ENCODE results near the gene ATP2B3. TPM values are rescaled to one million over a fixed set of nuclear protein-coding genes. Genes with fewer than 3 reads are reported as not detected.

The ATP2B3 gene
- polyA plus RNA-seq, 10 donors, result 0.15 to 0.76 (median 0.59) TPM

- DNase-seq, result peak in 1 of 3 donors; percentile 53
Observed at GRCh38 chrX:153533091-153533490, 15.6 kb downstream of the ATP2B3 start.

DNA sequence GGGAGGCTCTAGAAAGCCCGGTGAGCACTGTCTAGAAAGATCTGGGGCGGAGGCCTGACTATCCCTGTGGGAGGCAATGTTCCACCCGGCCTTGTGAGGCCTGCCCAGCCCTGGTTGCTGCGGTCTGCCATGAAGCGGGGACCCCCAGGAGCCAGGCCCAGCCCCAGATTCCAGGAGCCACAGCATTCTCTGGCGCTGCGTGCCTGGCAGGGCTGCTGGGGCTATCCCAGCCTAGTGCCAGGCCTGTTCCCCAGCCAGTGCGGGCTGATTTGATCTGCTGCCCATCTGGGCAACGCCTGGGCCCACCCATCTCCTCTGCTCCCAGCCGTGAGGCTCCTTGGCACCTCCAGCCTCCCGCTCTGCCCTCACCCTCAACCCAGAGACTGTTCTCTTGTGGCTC is 19.6 kb downstream of the ATP2B3 start:
- no peak for DNase-seq

DNA sequence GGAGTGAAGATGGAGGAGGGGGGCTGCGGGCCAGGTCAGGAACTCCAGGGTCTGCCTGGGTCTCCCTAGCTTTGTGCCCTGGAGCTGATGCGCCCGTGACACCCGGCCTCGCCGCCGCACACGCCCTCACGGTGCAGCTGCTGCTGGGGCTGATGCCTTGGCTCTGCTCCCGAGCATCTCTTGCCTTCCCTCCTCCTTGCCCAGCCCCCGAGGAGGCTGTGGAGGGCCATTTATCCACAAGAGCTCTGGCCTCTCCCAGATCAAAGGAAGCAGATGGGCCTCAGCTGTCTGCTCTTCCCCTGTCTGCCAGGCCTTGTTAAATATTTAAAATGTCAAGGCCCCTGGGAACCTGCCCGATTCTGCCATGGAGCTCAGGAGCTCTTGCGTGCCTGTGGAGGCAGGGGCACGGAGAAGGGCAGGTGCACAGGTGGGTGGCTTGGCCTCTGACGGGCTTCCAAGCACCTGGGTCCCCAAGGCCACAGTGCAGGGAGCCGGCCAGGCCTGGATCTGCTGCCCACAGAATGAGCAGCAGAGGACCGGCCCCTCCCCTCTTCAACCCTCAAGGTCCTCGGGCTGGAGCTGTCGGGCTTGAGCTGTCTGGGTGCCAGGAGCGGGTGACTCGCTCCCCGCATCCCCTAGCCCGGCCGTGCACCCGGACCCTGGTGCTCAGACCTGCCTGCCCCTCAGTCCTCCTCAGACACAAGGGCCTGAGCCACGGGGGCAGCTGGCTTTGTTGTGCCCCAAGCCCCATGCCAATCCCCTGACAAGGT is 20.3 kb downstream of the ATP2B3 start:
- DNase-seq, result peak; percentile 33 to 52 (median 36)

DNA sequence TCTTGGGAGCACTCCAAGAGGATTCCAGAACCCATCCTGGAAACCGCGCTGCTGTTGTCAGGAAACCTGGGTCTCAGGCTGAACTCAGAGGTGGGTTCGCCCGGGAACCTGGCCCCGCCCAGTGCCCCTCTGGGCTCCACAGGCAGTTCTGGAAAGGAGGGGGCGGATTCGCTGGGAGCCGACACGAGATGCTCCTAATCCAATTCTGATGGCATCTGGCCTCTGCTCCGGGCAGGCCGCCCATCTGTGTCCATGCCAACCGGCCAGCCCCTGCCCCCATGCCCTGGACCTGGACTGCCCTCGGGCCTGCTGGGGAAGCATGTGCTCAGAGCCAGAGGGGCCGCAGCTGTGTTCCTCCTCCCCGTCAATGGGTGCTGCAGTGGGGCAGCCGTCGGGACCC is 21.0 kb downstream of the ATP2B3 start:
- DNase-seq, result no peak

DNA sequence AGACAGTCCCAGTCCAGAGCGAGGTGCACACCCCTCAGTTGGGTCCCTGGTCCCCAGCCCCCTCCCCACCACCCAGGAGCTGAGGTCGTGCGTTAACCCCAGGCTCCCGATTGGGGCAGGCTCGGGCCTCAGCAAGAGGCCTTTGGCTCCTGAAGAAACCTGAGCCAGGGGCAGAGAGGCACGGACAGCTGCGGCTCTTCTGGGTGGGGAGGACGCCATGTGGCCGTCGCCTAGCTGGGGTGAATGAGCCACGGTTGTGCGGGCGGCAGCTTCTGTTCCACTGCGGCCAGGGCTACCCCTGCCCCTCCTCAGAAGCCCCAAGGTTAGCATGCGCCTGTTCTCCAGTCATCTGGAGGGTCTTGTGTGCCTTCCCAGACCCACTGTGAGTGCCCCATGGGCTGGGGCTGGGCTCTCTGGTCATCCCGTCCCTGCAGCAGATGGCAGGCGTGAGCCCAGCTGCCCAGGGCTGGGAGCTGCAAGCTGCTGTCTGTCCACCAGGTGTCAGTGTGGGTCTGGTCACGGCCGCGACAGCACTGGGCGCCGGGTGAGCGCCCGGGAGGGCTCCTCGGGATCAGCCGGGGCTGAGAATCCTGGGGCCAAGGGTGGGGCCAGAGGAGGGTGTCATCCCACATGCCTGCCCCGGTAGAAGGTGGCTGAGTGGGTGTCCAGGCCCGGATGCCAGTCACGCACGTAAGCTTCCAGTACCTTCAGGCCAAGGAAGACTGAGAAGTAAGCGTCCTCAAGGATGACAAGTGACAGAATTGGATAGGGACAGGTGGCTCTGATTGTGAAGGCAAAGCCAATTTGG is 21.9 kb downstream of the ATP2B3 start:
- DNase-seq, result peak; percentile 35 to 70 (median 54)

DNA sequence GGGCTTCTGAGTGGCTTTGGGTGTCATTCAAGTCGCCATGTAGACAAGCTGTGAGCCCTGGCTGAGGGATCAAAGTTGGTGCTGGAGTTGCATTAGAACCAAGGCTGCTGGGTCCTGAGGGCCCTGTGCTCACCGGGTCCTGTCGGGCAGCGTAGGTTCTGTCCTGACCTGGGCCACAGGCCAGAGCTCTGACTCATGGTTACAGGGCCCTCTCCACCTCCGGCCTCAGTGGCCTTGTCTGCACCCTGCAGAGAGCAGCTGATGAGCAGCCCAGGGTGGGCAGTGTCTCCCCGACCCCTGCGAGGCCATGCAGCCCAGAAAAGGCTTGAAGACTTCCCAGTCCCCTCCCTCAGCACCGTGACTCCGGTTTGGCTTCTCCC is 22.5 kb downstream of the ATP2B3 start:
- DNase-seq, result no peak

- DNase-seq, result no peak
Observed at GRCh38 chrX:153544727-153545126, 27.3 kb downstream of the ATP2B3 start.

GRCh38 chrX:153546386-153546785 is 28.9 kb downstream of the ATP2B3 start:
- DNase-seq, result no peak

- no peak for DNase-seq
Observed at GRCh38 chrX:153547195-153547594, 29.8 kb downstream of the ATP2B3 start.

GRCh38 chrX:153549231-153549630 is 31.8 kb downstream of the ATP2B3 start:
- DNase-seq, result no peak

- no peak for DNase-seq
Observed at GRCh38 chrX:153549807-153550206, 32.4 kb downstream of the ATP2B3 start.

- no peak for DNase-seq
Observed at GRCh38 chrX:153551135-153551534, 33.7 kb downstream of the ATP2B3 start.

- DNase-seq, result peak in 2 of 3 donors; percentile 59 to 73
Observed at GRCh38 chrX:153554519-153555167, 37.2 kb downstream of the ATP2B3 start.

DNA sequence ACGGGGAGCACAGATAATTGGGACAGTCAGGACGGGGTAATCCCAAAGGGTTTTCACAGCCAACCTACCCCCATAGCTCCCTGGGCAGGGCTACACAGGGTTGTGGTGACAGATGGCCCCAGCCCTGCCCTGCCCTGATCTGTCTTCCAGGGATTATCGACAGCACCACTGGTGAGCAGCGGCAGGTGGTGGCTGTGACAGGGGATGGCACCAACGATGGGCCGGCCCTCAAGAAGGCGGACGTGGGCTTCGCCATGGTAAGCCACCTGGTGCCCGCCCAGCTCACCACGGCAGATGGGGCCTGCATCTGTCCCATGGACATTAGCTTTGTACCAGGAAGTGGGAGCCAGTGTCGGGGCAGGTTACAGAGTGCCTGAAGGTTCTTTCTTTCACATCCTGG is 39.3 kb downstream of the ATP2B3 start:
- no peak for DNase-seq

GRCh38 chrX:153557618-153558355 is 40.3 kb downstream of the ATP2B3 start:
- DNase-seq, result no peak

- peak in 1 of 3 donors; percentile 26 for DNase-seq
Observed at GRCh38 chrX:153560000-153560399, 42.6 kb downstream of the ATP2B3 start.

GRCh38 chrX:153560466-153560865 is 43.0 kb downstream of the ATP2B3 start:
- no peak for DNase-seq

DNA sequence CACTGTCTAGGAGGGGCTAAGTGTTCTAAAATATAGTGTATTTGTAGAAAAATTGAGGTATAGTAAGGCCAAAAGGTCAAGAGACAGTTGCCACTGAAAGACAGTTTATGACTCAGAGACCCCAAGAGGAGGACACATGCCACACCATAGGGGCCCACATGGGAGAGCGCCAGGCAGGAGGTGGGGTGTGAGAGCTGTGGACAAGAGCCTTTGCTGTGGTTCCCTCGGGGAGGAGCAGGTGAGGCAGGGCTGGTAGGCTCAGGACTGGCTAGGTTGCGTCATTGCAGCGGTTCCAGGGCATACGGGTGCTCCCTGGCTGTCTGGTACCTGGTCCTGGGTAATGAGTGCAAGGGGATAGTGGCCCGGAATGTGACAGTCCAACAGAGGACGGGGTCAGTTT is 43.9 kb downstream of the ATP2B3 start:
- no peak for DNase-seq

GRCh38 chrX:153562546-153562945 is 45.1 kb downstream of the ATP2B3 start:
- no peak for DNase-seq

GRCh38 chrX:153564047-153564606 is 46.7 kb downstream of the ATP2B3 start:
- DNase-seq, result no peak

- DNase-seq, result no peak
Observed at GRCh38 chrX:153565996-153566580, 48.6 kb downstream of the ATP2B3 start.

Data from muscle of back (tissue), 11 donors.